ENCODE results near the gene MAPRE3. TPM values are rescaled to one million over a fixed set of nuclear protein-coding genes. Genes with fewer than 3 reads are reported as not detected.
A peak's percentile ranks its signal among the peaks of the same experiment; 100 is the strongest.

Gene MAPRE3
- total and polyA plus RNA-seq, 9 donors = 7.8 to 45.7 (median 27.1) TPM

DNA sequence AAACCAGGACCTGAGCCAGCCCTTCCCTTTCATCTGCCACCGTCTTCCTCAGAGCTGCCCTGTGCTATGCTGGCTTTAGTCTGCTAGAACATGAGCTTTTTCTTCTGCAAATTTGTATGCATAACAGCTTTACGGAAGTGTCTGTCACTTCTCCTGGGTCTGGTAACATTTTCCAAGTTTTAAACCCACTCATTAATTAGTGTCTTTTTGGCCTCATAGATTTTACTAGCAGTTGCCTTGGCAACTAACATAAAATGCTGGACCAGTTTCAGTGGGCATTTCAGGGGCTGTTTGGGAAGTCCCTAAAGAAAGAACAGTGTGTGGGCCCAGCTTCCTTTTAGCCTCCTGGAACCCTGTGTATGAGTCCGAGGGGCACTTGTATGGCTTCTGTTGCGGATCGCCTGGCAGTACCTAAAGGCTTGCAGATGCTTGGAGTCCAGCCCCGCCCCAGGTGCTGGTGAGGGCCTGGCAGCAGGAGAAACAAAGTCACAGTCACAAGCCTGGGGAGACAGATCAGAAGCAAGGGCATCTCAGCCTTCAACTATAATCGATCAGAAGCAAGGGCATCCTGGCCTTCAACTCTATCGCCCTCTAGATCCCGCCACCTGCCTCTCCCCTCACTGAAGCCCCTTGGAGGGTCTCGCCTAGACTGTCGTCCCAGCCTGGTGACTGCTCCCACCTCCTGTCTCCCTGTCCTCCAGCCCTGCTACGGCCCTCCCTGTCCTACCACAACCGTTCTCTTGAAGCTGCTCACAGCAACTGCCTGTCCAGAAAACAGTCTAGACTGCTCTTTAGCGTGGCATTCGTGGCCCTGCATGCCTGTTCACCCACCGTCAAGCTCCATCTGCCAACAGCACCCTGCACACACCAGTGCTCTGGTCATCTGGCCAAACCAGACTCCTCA lies 36.8 kb upstream of the MAPRE3 start:
- Histone ChIP-seq H3K4me3 (ENCODE audit: low read length) (no peak overlapping the region), H3K4me1 (ENCODE audit: control insufficient read depth, insufficient read depth, low read length) (no peaks in the 10 kb centered on the region), H3K9me3 (replicated peaks; ENCODE audit: control insufficient read depth, low read depth, low read length) (no peaks in the 10 kb centered on the region), H3K27ac (ENCODE audit: low read length) (no peak overlapping the region), H3K27me3 (ENCODE audit: control insufficient read depth, insufficient read depth, low read length) (peaks cover 6% of the 10 kb centered on the region), H3K36me3 (ENCODE audit: control insufficient read depth, insufficient read depth, low read length) (no peaks in the 10 kb centered on the region)
- 83% methylated on average over 16 of the region's 16 CpGs for WGBS (ENCODE audit: insufficient coverage)
- DNase-seq = no peak

- WGBS (ENCODE audit: insufficient coverage) = 86% methylated on average over 10 of the region's 10 CpGs
- H3K4me1 ChIP-seq (ENCODE audit: control insufficient read depth, insufficient read depth, low read length) = no peaks in the 10 kb centered on the region
- DNase-seq = no peak
- no peaks in the 10 kb centered on the region for H3K9me3 ChIP-seq (replicated peaks; ENCODE audit: control insufficient read depth, low read depth, low read length)
- peaks cover 6% of the 10 kb centered on the region for H3K27me3 ChIP-seq (ENCODE audit: control insufficient read depth, insufficient read depth, low read length)
- H3K4me3 ChIP-seq (ENCODE audit: low read length) = no peak overlapping the region
- no peak overlapping the region for H3K27ac ChIP-seq (ENCODE audit: low read length)
- no peaks in the 10 kb centered on the region for H3K36me3 ChIP-seq (ENCODE audit: control insufficient read depth, insufficient read depth, low read length)
Measured at GRCh38 chr2:26934335-26934724, 36.1 kb upstream of the MAPRE3 start.

DNA sequence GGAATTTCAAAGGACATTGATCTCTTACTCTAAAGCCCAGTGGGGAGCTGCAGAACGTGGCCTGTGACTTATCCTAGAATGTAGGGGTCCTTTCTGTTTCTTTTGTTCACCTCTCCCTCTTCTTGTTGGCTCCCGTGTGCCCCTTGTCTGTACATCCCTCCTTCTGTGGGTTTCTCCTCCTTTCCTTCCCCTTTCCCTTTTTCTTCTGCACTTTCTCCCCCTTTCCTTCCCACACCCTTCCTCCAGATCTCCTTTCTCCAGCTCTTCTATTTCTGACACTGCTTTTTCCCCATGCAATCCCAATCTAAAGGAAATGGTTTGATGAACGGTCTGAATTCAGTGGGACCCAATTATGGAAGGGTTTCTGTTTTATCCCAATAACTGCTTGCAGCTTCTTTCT lies 35.5 kb upstream of the MAPRE3 start:
- DNase-seq = no peak
- Histone ChIP-seq H3K4me3 (ENCODE audit: low read length) (no peak overlapping the region), H3K36me3 (ENCODE audit: control insufficient read depth, insufficient read depth, low read length) (no peaks in the 10 kb centered on the region), H3K9me3 (replicated peaks; ENCODE audit: control insufficient read depth, low read depth, low read length) (no peaks in the 10 kb centered on the region), H3K4me1 (ENCODE audit: control insufficient read depth, insufficient read depth, low read length) (no peaks in the 10 kb centered on the region), H3K27me3 (ENCODE audit: control insufficient read depth, insufficient read depth, low read length) (peaks cover 4% of the 10 kb centered on the region), H3K27ac (ENCODE audit: low read length) (no peak overlapping the region)
- 71% methylated on average over 2 of the region's 3 CpGs for WGBS (ENCODE audit: insufficient coverage)

DNA sequence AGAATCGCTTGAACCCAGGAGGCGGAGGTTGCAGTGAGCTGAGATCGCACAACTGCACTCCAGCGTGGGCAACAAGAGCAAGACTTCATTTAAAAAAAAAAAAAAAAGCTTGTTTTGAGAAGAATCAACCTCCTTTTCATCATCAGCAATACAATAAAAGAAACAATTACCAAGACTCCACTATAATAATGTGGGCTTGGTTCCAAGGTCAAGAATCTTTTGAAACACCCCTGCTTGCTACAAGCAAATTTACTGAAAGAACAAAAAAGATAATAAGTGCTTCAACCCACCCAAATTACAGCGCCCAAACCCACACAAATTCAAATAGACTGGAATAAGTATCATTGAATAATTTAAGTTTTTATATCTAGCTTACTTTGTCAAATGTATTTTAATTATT lies 33.6 kb upstream of the MAPRE3 start:
- WGBS (ENCODE audit: insufficient coverage) = no CpG with 5 or more reads among the region's 5 CpGs
- DNase-seq = no peak
- H3K36me3 ChIP-seq (ENCODE audit: control insufficient read depth, insufficient read depth, low read length) = no peaks in the 10 kb centered on the region
- H3K27me3 ChIP-seq (ENCODE audit: control insufficient read depth, insufficient read depth, low read length) = peaks cover 4% of the 10 kb centered on the region
- H3K27ac ChIP-seq (ENCODE audit: low read length) = no peak overlapping the region
- H3K4me3 ChIP-seq (ENCODE audit: low read length) = no peak overlapping the region
- H3K4me1 ChIP-seq (ENCODE audit: control insufficient read depth, insufficient read depth, low read length) = no peaks in the 10 kb centered on the region
- H3K9me3 ChIP-seq (replicated peaks; ENCODE audit: control insufficient read depth, low read depth, low read length) = no peaks in the 10 kb centered on the region

DNA sequence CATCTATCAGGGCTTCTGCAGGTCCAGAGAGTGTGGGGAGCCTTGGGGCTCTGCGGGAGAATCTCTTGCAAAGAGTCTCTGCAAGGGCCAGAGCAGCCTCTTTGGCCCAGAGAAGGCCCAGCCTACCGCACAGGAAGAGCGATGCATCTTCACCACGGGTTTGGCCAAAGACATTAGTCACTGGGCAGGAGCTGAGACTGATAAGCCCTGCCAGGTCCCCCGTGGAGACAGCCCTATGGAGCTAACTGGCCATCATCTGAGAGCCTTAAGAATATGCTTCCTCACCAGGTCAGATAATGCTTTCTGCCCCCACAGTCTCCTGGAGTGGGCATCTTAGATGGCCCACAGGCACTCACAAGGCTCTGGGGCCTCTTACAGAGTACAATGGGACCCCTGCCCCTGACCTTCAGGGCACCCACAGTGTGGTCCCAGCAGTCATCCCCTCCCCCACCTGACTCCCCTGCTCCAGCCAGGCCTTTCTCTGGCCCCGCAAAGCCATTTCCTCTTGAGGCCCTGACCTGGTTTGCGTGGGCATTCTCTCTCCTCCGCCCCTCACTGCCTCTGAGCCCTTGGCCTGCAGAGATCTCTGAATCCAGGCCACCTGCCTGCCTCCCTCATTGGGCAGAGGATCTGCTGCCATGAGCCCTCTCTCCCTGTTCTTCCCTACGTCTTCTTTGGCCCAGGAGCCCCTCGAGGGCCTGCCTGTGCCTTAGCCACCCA lies 31.9 kb upstream of the MAPRE3 start:
- H3K4me3 ChIP-seq (ENCODE audit: low read length) = no peak overlapping the region
- no peaks in the 10 kb centered on the region for H3K9me3 ChIP-seq (replicated peaks; ENCODE audit: control insufficient read depth, low read depth, low read length)
- peaks cover 15% of the 10 kb centered on the region for H3K27me3 ChIP-seq (ENCODE audit: control insufficient read depth, insufficient read depth, low read length)
- H3K36me3 ChIP-seq (ENCODE audit: control insufficient read depth, insufficient read depth, low read length) = no peaks in the 10 kb centered on the region
- H3K4me1 ChIP-seq (ENCODE audit: control insufficient read depth, insufficient read depth, low read length) = no peaks in the 10 kb centered on the region
- 66% methylated on average over 8 of the region's 10 CpGs for WGBS (ENCODE audit: insufficient coverage)
- H3K27ac ChIP-seq (ENCODE audit: low read length) = no peak overlapping the region
- no peak for DNase-seq

DNA sequence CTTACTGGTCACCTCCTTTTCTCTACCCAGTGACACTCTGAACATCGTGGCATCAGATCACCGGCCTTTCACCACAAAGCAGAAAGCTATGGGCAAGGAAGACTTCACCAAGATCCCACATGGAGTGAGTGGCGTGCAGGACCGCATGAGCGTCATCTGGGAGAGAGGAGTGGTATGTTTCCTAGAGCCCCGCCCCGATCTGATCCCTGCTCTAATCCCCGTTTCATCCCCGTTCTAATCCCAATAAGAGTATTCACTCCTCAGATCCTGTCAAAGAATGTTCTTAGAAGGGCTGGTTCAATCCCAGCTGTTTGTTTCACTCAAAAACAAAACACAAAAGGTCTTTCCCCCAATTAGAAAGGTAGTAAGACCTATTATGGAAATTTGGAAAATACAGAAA lies 30.4 kb upstream of the MAPRE3 start:
- no peaks in the 10 kb centered on the region for H3K36me3 ChIP-seq (ENCODE audit: control insufficient read depth, insufficient read depth, low read length)
- no peak overlapping the region for H3K27ac ChIP-seq (ENCODE audit: low read length)
- peaks cover 11% of the 10 kb centered on the region for H3K27me3 ChIP-seq (ENCODE audit: control insufficient read depth, insufficient read depth, low read length)
- no CpG with 5 or more reads among the region's 9 CpGs for WGBS (ENCODE audit: insufficient coverage)
- no peak overlapping the region for H3K4me3 ChIP-seq (ENCODE audit: low read length)
- no peaks in the 10 kb centered on the region for H3K4me1 ChIP-seq (ENCODE audit: control insufficient read depth, insufficient read depth, low read length)
- no peak for DNase-seq
- no peaks in the 10 kb centered on the region for H3K9me3 ChIP-seq (replicated peaks; ENCODE audit: control insufficient read depth, low read depth, low read length)

GRCh38 chr2:26941486-26941885 lies 29.0 kb upstream of the MAPRE3 start:
- Histone ChIP-seq H3K27me3 (ENCODE audit: control insufficient read depth, insufficient read depth, low read length) (peaks cover 14% of the 10 kb centered on the region), H3K27ac (ENCODE audit: low read length) (no peak overlapping the region), H3K4me1 (ENCODE audit: control insufficient read depth, insufficient read depth, low read length) (no peaks in the 10 kb centered on the region), H3K9me3 (replicated peaks; ENCODE audit: control insufficient read depth, low read depth, low read length) (no peaks in the 10 kb centered on the region), H3K36me3 (ENCODE audit: control insufficient read depth, insufficient read depth, low read length) (no peaks in the 10 kb centered on the region), H3K4me3 (ENCODE audit: low read length) (no peak overlapping the region)
- WGBS (ENCODE audit: insufficient coverage) = 83% methylated on average over 3 of the region's 3 CpGs
- DNase-seq = no peak

DNA sequence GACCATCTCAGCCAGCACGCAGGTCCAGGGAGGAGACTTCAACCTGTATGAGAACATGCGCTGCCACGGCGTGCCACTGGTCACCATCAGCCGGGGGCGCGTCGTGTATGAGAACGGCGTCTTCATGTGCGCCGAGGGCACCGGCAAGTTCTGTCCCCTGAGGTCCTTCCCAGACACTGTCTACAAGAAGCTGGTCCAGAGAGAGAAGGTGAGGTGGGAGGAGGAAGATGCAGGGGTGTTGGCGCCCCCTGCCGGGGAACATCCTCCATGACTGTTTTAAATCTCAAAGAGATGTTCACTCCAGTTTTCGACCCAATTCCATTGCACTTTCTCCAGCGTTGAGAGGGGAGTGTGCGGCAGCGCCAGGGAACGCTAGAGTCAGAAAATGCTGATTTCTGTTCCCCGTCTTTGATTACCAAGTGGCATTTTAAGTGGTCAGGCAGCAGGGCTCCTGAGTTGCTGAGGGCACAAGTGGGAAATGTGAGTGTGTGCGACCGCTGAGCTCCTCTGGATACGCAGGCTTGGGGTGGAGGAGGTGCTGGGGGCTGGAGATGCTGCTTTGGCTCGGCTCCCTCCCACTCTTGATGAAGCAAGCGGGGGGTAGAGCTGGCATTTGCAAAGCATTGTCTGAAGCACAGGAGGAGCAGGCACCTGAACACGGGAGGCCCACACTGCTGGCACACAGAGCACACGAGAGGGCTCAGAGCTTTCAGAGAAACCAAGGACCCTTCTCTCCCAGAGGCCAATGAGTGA lies 27.7 kb upstream of the MAPRE3 start:
- Histone ChIP-seq H3K4me3 (ENCODE audit: low read length) (no peak overlapping the region), H3K4me1 (ENCODE audit: control insufficient read depth, insufficient read depth, low read length) (peaks cover 12% of the 10 kb centered on the region), H3K9me3 (replicated peaks; ENCODE audit: control insufficient read depth, low read depth, low read length) (no peaks in the 10 kb centered on the region), H3K27me3 (ENCODE audit: control insufficient read depth, insufficient read depth, low read length) (peaks cover 14% of the 10 kb centered on the region), H3K27ac (ENCODE audit: low read length) (no peak overlapping the region), H3K36me3 (ENCODE audit: control insufficient read depth, insufficient read depth, low read length) (no peaks in the 10 kb centered on the region)
- 32% methylated on average over 22 of the region's 28 CpGs for WGBS (ENCODE audit: insufficient coverage)
- peak; percentile 60 for DNase-seq

DNA sequence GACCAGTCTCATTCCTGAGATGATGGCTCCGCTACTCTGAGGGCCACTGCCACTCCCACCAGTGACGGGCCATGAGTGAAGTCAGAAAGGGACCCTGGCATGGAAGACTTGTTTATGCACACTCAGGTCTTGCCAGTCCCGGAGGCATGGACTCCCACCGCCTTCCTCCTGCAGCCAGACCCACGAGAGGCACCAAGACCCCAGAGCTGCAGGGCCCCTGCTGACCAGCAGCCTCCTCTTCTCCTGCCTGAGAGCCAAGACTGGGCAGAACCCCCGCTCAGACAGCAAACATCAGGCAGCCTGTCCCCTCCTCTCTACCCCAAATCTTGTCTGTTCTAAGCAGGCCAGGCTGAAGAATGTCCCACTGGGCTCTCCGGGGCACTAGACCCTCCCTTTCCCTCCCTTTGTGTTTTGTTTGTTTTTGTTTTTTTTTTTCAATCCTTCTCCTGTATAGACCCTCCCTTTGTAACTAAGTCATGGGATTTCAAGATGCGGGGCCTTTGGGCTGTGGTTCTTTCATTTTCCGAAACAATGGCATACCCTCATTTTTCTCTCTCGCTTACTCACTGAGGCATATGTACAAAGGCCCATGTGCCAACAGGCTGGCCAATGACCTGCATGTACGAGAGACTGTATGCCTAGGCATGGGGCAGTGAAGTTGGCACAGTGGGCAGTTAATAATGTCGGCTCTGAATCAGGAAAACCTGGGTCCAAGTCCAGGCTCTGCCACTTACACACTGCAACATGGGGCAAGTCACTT lies 24.3 kb upstream of the MAPRE3 start:
- Histone ChIP-seq H3K4me1 (ENCODE audit: control insufficient read depth, insufficient read depth, low read length) (peaks cover 17% of the 10 kb centered on the region), H3K4me3 (ENCODE audit: low read length) (no peak overlapping the region), H3K27me3 (ENCODE audit: control insufficient read depth, insufficient read depth, low read length) (peaks cover 14% of the 10 kb centered on the region), H3K36me3 (ENCODE audit: control insufficient read depth, insufficient read depth, low read length) (no peaks in the 10 kb centered on the region), H3K9me3 (replicated peaks; ENCODE audit: control insufficient read depth, low read depth, low read length) (no peaks in the 10 kb centered on the region), H3K27ac (ENCODE audit: low read length) (no peak overlapping the region)
- WGBS (ENCODE audit: insufficient coverage) = 89% methylated on average over 8 of the region's 12 CpGs
- DNase-seq = no peak

All from muscle of leg (tissue), 11 donors.